GM23338 (cell line): Measurements from ENCODE around the gene EXOC4. TPM values are rescaled to one million over a fixed set of nuclear protein-coding genes. Genes with fewer than 3 reads are reported as not detected.

Experiments used
- ATAC-seq: fragments of 200-7000 bp; cut with Tn5 transposase; 3 replicates; pipeline ENCODE4 v1.9.1; 2020
- DNase-seq: peaks from one replicate; pipeline ENCODE4 v3.0.0-alpha.2; 2015; ENCODE audit warnings: low spot score
- H2AFZ ChIP-seq: fragments of 200-600 bp; sonication (generic); 2 replicates; pipeline ENCODE4 v1.8.0; 2016; ENCODE audit warnings: antibody characterized with exemption, mild to moderate bottlenecking, moderate library complexity
- H3F3A ChIP-seq: fragments of 200-600 bp; sonication (generic); replicated peaks from 2 replicates; pipeline ENCODE4 v1.8.0; 2017; ENCODE audit warnings: antibody characterized with exemption, mixed run types, low read depth
- H3K27ac ChIP-seq: fragments of 200-600 bp; sonication (generic); 2 replicates; pipeline ENCODE4 v1.6.1; 2016; ENCODE audit warnings: low read depth
- H3K27me3 ChIP-seq: fragments of 200-600 bp; sonication (generic); 2 replicates; pipeline ENCODE4 v1.8.0; 2016; ENCODE audit warnings: mild to moderate bottlenecking, mixed run types, moderate library complexity; ENCODE audit not compliant: insufficient read depth
- H3K36me3 ChIP-seq: fragments of 200-600 bp; sonication (generic); 2 replicates; pipeline ENCODE4 v1.8.0; 2016; ENCODE audit warnings: mild to moderate bottlenecking; ENCODE audit not compliant: insufficient read depth
- H3K4me1 ChIP-seq: fragments of 200-600 bp; sonication (generic); 2 replicates; pipeline ENCODE4 v1.8.0; 2016; ENCODE audit warnings: mild to moderate bottlenecking, moderate library complexity; ENCODE audit not compliant: insufficient read depth
- H3K4me2 ChIP-seq: fragments of 200-600 bp; sonication (generic); 2 replicates; pipeline ENCODE4 v1.7.1; 2017; ENCODE audit warnings: mixed run types
- H3K4me3 ChIP-seq: fragments of 200-600 bp; sonication (generic); 2 replicates; pipeline ENCODE4 v1.6.1; 2016; ENCODE audit warnings: mixed run types
- H3K79me2 ChIP-seq: fragments of 200-600 bp; sonication (generic); replicated peaks from 2 replicates; pipeline ENCODE4 v1.8.0; 2017; ENCODE audit warnings: mild to moderate bottlenecking; ENCODE audit not compliant: insufficient read depth
- H3K9me2 ChIP-seq: fragments of 200-600 bp; sonication (generic); 2 replicates; pipeline ENCODE4 v1.8.0; 2017; ENCODE audit not compliant: insufficient read depth
- H4K20me1 ChIP-seq: fragments of 200-600 bp; sonication (generic); replicated peaks from 2 replicates; pipeline ENCODE4 v1.8.0; 2017; ENCODE audit warnings: mild to moderate bottlenecking; ENCODE audit not compliant: insufficient read depth
- H3K27ac Mint-ChIP-seq: 2 replicates; pipeline ENCODE4 v1.8.0; 2020; ENCODE audit warnings: inconsistent platforms, mild to moderate bottlenecking, moderate library complexity, mixed read lengths
- H3K27me3 Mint-ChIP-seq: 3 replicates; pipeline ENCODE4 v1.8.0; 2022; ENCODE audit warnings: low read depth, mild to moderate bottlenecking, moderate library complexity, mixed read lengths, inconsistent platforms; ENCODE audit not compliant: insufficient read depth, poor library complexity
- H3K36me3 Mint-ChIP-seq: 3 replicates; pipeline ENCODE4 v1.8.0; 2021; ENCODE audit warnings: low read depth, mild to moderate bottlenecking, inconsistent platforms, moderate library complexity, mixed read lengths
- H3K4me1 Mint-ChIP-seq: 3 replicates; pipeline ENCODE4 v1.8.0; 2020; ENCODE audit warnings: mild to moderate bottlenecking, inconsistent platforms, mixed read lengths
- H3K4me3 Mint-ChIP-seq: 3 replicates; pipeline ENCODE4 v1.8.0; 2021; ENCODE audit warnings: moderate library complexity, mild to moderate bottlenecking, inconsistent platforms, mixed read lengths
- H3K9me3 Mint-ChIP-seq: 3 replicates; pipeline ENCODE4 v1.8.0; 2020; ENCODE audit warnings: moderate library complexity, mild to moderate bottlenecking, inconsistent platforms, mixed read lengths
- CREB1 ChIP-seq: fragments of 250-450 bp; sonication (Bioruptor Pico); IDR thresholded peaks from 2 replicates; pipeline ENCODE4 v1.5.0; 2020; ENCODE audit warnings: low read depth, mild to moderate bottlenecking, moderate library complexity
- EZH2 ChIP-seq: fragments of 200-600 bp; sonication (generic); IDR thresholded peaks from one replicate; pipeline ENCODE4 v1.8.0; 2017; ENCODE audit warnings: antibody characterized with exemption, mild to moderate bottlenecking, low read depth; ENCODE audit not compliant: unreplicated experiment
- EZH2phosphoT487 ChIP-seq: fragments of 200-600 bp; sonication (generic); IDR thresholded peaks from one replicate; pipeline ENCODE4 v1.8.1; 2018; ENCODE audit warnings: antibody characterized with exemption; ENCODE audit not compliant: unreplicated experiment
- JUNB ChIP-seq: IDR thresholded peaks from one replicate; pipeline ENCODE4 v1.6.1; 2016; ENCODE audit warnings: antibody characterized with exemption; ENCODE audit not compliant: unreplicated experiment
- ZNF114 ChIP-seq: fragments of 250-450 bp; sonication (Bioruptor Pico); IDR thresholded peaks from 2 replicates; pipeline ENCODE4 v1.5.0; 2020; ENCODE audit warnings: mild to moderate bottlenecking, moderate library complexity
- ZNF331 ChIP-seq: fragments of 250-450 bp; sonication (Bioruptor Pico); IDR thresholded peaks from 2 replicates; pipeline ENCODE4 v1.5.0; 2020; ENCODE audit warnings: low read depth, mild to moderate bottlenecking, moderate library complexity
- polyA plus RNA-seq: library from polyadenylated mRNA; unstranded; fragments of >200 nt; fragmentation: Nextera tagmentation; extraction: Ambion mirVana; gene quantifications from 2 replicates; pipeline ENCODE4 v1.2.1, GENCODE V29; 2016
- total RNA-seq: library from RNA; depleted of rRNA; stranded (reverse); fragments of >200 nt; shearing (Covaris generic); gene quantifications from 2 replicates; pipeline ENCODE4 v1.2.3, GENCODE V29; 2014
- TF ChIP-seq, protein P1 (sequence below): IDR thresholded peaks from one replicate; pipeline ENCODE4 v1.6.1; 2018; ENCODE audit warnings: antibody characterized with exemption; ENCODE audit not compliant: unreplicated experiment
- TF ChIP-seq, protein P2 (sequence below), 2 experiments: fragments of 200-600 bp in 1 of 2; sonication (generic) in 1 of 2; conservative IDR thresholded peaks; 2 replicates each; pipeline versions ENCODE4 v1.5.1 to v1.6.1; 2016 to 2017; ENCODE audit warnings: antibody characterized with exemption in 2 of 2, low read depth in 2 of 2, mild to moderate bottlenecking in 2 of 2, moderate library complexity in 1 of 2

Gene EXOC4
- total and polyA plus RNA-seq, 2 experiments from 2014 or later, result 37.5 to 52.7 TPM

DNA sequence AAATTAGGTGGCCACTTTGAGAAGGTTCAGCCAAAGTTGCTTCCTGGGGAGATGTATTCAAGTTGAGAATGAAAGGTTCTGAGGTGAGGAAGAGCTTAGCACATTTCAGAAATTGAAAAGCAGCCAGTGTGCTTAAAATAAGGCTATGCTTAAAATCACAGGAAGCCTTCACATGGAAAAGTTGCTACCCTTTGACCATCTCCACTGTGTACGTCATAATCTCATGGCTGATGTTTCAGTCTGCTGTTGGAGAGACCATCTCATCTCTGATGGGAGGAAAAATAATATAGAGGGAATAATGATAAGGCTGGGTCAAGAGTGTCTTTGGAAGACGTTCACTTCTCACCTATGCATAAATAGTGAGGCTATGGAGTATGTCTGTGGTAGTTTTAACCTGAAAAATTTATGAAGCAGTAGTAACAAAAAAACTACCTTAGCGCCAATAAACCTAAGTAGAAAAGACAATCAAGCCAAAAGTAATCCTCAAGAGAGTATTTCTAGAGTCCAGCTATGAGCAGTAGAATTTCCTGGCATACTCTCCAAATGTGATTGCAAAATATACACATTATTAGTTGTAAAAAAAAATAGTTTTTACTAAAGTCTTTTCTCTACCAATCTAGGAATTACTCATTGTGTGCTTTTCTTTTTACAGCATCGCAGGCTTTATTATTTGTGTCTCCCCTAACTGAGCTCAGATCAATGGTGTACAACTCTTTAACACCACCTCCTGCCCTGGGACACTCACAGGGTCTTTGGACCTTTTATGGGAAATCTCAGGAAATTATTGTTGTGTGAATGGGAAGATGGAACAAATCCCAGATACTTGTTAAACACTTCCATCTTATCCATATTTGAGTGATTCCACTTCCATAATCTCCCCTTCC lies 439.1 kb downstream of the EXOC4 start (continued):
- TF ChIP-seq, protein P1, sequence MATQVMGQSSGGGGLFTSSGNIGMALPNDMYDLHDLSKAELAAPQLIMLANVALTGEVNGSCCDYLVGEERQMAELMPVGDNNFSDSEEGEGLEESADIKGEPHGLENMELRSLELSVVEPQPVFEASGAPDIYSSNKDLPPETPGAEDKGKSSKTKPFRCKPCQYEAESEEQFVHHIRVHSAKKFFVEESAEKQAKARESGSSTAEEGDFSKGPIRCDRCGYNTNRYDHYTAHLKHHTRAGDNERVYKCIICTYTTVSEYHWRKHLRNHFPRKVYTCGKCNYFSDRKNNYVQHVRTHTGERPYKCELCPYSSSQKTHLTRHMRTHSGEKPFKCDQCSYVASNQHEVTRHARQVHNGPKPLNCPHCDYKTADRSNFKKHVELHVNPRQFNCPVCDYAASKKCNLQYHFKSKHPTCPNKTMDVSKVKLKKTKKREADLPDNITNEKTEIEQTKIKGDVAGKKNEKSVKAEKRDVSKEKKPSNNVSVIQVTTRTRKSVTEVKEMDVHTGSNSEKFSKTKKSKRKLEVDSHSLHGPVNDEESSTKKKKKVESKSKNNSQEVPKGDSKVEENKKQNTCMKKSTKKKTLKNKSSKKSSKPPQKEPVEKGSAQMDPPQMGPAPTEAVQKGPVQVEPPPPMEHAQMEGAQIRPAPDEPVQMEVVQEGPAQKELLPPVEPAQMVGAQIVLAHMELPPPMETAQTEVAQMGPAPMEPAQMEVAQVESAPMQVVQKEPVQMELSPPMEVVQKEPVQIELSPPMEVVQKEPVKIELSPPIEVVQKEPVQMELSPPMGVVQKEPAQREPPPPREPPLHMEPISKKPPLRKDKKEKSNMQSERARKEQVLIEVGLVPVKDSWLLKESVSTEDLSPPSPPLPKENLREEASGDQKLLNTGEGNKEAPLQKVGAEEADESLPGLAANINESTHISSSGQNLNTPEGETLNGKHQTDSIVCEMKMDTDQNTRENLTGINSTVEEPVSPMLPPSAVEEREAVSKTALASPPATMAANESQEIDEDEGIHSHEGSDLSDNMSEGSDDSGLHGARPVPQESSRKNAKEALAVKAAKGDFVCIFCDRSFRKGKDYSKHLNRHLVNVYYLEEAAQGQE, result no peak
- TF ChIP-seq CREB1 (CRISPR knock-in tag), result no peak
- TF ChIP-seq JUNB, result no peak
- TF ChIP-seq EZH2phosphoT487, result no peak
- TF ChIP-seq ZNF331, result no peak
- TF ChIP-seq EZH2, result no peak
- TF ChIP-seq, protein P2, sequence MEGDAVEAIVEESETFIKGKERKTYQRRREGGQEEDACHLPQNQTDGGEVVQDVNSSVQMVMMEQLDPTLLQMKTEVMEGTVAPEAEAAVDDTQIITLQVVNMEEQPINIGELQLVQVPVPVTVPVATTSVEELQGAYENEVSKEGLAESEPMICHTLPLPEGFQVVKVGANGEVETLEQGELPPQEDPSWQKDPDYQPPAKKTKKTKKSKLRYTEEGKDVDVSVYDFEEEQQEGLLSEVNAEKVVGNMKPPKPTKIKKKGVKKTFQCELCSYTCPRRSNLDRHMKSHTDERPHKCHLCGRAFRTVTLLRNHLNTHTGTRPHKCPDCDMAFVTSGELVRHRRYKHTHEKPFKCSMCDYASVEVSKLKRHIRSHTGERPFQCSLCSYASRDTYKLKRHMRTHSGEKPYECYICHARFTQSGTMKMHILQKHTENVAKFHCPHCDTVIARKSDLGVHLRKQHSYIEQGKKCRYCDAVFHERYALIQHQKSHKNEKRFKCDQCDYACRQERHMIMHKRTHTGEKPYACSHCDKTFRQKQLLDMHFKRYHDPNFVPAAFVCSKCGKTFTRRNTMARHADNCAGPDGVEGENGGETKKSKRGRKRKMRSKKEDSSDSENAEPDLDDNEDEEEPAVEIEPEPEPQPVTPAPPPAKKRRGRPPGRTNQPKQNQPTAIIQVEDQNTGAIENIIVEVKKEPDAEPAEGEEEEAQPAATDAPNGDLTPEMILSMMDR (conservative IDR thresholded peaks at IDR 0.05; ENCODE audit: low read depth in 2 of 2), result no peak
- TF ChIP-seq ZNF114, result no peak

DNA sequence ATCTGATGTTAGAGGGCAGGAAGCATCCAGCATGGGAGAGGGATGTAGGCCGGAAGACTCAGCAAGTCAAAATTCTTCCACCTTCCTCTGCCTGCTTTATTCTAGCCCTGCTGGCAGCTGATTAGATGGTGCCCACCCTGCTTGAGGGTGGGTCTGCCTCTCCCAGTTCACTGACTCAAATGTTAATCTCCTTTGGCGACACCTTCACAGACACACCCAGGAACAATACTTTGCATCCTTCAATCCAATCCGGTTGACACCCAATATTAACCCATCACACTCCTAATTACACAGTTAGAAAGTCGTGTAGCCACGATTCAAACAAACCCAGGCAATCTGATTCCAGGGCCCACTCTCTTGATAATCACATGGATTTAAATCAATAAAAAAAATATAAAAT lies 440.4 kb downstream of the EXOC4 start:
- ATAC-seq, result no peak
- no peaks in the 10 kb centered on the region for H4K20me1 ChIP-seq
- no peaks in the 10 kb centered on the region for H3K36me3 Mint-ChIP-seq

More for the DNA sequence above, 440.4 kb downstream of the EXOC4 start:
- Histone ChIP-seq H3K9me2 (no peaks in the 10 kb centered on the region), H3K4me3 (no peak overlapping the region), H3F3A (no peaks in the 10 kb centered on the region), H3K27me3 (no peaks in the 10 kb centered on the region), H3K4me1 (0 out of 2 replicates have a peak, but pooled peaks cover 3% of the 10 kb centered on the region), H3K36me3 (no peaks in the 10 kb centered on the region), H3K79me2 (no peaks in the 10 kb centered on the region), H3K27ac (no peak overlapping the region), H2AFZ (no peak overlapping the region), H3K4me2 (no peak overlapping the region)
- Mint-ChIP-seq H3K27ac (no peak overlapping the region), H3K4me1 (peaks cover 22% of the 10 kb centered on the region), H3K9me3 (no peaks in the 10 kb centered on the region), H3K27me3 (no peaks in the 10 kb centered on the region), H3K4me3 (no peak overlapping the region)
- TF ChIP-seq ZNF114, result no peak
- TF ChIP-seq EZH2phosphoT487, result no peak
- no peak for DNase-seq
